Measurements from ENCODE around the gene HSPBP1.

Gene HSPBP1

DNA sequence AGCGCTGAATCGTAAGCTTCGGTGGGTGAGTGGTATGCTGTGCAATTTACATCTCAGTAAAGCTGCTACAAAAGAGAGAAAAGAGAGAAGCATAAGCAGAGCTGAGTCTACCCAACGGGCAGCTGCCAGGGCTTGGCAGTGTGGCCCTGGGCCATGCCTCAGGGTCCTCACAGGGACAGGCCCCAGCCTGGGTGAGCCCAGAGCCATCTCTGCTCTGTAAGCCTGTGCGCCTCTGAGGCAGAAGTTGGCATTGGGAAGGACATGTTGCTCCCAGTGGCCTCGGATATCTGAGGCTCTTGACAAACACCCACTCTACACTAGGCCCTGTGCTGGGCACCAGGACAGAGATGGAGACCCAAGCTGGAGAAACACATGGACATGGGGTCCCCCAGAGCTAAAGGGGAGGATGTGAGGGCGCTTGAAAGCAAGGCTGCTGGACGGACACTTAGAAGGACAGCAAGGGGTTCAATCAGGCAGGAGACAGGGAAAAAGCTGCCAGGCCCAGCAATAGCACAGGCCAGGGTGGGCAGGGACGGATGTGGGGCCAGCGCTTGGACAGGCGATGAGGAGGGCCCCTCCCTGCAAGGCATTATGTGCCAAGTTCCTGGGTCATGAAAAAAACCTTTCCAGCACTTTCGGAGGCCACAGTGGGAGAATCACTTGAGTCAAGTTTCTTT lies 35.8 kb downstream of the HSPBP1 start:
- TF ChIP-seq, protein P1, sequence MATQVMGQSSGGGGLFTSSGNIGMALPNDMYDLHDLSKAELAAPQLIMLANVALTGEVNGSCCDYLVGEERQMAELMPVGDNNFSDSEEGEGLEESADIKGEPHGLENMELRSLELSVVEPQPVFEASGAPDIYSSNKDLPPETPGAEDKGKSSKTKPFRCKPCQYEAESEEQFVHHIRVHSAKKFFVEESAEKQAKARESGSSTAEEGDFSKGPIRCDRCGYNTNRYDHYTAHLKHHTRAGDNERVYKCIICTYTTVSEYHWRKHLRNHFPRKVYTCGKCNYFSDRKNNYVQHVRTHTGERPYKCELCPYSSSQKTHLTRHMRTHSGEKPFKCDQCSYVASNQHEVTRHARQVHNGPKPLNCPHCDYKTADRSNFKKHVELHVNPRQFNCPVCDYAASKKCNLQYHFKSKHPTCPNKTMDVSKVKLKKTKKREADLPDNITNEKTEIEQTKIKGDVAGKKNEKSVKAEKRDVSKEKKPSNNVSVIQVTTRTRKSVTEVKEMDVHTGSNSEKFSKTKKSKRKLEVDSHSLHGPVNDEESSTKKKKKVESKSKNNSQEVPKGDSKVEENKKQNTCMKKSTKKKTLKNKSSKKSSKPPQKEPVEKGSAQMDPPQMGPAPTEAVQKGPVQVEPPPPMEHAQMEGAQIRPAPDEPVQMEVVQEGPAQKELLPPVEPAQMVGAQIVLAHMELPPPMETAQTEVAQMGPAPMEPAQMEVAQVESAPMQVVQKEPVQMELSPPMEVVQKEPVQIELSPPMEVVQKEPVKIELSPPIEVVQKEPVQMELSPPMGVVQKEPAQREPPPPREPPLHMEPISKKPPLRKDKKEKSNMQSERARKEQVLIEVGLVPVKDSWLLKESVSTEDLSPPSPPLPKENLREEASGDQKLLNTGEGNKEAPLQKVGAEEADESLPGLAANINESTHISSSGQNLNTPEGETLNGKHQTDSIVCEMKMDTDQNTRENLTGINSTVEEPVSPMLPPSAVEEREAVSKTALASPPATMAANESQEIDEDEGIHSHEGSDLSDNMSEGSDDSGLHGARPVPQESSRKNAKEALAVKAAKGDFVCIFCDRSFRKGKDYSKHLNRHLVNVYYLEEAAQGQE (IDR thresholded peaks at IDR 0.05; ENCODE audit: insufficient replicate concordance, low read depth), result no peak
- TF ChIP-seq POLR2AphosphoS5 (IDR thresholded peaks at IDR 0.05; ENCODE audit: low read depth), result no peak
- no peak for TF ChIP-seq GABPA (IDR thresholded peaks at IDR 0.05; ENCODE audit: low read depth)
- H3K27me3 ChIP-seq (ENCODE audit: insufficient read depth, poor library complexity, severe bottlenecking), result no peaks in the 10 kb centered on the region
- DNase-seq (ENCODE audit: low read depth in 1 of 2, low spot score in 1 of 2), result no peak
- no peak overlapping the region for H3K27ac ChIP-seq (replicated peaks)
- no peak overlapping the region for H3K4me3 ChIP-seq (replicated peaks; ENCODE audit: insufficient read depth, low read length)

DNA sequence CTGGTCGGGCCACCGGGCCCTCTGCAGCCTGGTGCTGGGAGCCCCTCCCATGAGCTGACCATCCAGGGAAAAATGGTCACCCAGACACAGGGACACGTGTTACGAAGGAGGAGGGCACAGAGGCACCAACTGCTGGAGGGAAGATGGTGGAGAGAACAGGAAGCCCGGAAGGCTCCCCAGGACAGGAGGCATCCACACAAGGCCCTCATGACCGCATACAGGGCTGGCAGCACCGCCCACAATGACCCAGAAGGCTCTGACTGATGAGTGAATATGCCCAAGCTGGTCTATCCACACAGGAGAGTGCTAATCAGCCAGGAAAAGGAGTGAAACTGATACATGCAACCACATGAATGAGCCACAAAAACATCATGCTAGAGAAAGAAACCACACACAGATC lies 37.4 kb downstream of the HSPBP1 start:
- Histone ChIP-seq H3K27me3 (ENCODE audit: insufficient read depth, poor library complexity, severe bottlenecking) (no peaks in the 10 kb centered on the region), H3K4me3 (replicated peaks; ENCODE audit: insufficient read depth, low read length) (no peak overlapping the region), H3K27ac (replicated peaks) (no peak overlapping the region)
- no peak for DNase-seq (ENCODE audit: low read depth in 1 of 2, low spot score in 1 of 2)
- TF ChIP-seq GABPA (IDR thresholded peaks at IDR 0.05; ENCODE audit: low read depth) (no peak), POLR2AphosphoS5 (IDR thresholded peaks at IDR 0.05; ENCODE audit: low read depth) (no peak), SPI1 (IDR thresholded peaks at IDR 0.05; ENCODE audit: borderline replicate concordance, low read depth) (no peak)
- TF ChIP-seq, protein P2, sequence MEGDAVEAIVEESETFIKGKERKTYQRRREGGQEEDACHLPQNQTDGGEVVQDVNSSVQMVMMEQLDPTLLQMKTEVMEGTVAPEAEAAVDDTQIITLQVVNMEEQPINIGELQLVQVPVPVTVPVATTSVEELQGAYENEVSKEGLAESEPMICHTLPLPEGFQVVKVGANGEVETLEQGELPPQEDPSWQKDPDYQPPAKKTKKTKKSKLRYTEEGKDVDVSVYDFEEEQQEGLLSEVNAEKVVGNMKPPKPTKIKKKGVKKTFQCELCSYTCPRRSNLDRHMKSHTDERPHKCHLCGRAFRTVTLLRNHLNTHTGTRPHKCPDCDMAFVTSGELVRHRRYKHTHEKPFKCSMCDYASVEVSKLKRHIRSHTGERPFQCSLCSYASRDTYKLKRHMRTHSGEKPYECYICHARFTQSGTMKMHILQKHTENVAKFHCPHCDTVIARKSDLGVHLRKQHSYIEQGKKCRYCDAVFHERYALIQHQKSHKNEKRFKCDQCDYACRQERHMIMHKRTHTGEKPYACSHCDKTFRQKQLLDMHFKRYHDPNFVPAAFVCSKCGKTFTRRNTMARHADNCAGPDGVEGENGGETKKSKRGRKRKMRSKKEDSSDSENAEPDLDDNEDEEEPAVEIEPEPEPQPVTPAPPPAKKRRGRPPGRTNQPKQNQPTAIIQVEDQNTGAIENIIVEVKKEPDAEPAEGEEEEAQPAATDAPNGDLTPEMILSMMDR (IDR thresholded peaks at IDR 0.05; ENCODE audit: insufficient read depth, low read length), result no peak
- TF ChIP-seq, protein P1 (IDR thresholded peaks at IDR 0.05; ENCODE audit: insufficient replicate concordance, low read depth), result no peak

DNA sequence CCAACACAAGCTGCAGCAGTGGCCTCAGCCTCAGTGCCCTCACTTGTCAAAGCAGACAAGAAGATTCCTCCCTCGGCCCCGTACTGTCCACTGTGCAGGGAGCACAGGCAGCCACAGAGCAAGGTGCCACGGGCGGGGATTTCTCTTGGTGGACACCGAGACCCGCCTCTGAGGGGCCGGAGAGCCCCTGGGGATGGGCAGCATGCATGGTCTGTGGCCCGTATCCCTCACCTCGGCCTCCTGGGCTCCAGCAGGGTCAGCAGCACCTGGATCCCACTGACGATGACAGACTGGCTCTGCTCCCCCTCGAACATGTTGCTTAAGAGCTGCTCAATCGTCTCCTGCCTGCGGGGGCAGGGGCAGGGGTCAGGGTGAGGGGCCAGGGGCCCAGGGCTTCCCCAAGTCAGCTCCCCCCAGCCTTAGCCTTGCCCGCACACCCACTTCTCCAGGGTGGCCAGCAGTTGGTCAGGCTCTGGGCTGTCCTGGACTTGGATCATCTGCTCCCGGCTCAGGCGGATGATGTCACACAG lies 37.9 kb downstream of the HSPBP1 start:
- H3K27me3 ChIP-seq (ENCODE audit: insufficient read depth, poor library complexity, severe bottlenecking), result no peaks in the 10 kb centered on the region

More for the DNA sequence above, 37.9 kb downstream of the HSPBP1 start:
- TF ChIP-seq GABPA (IDR thresholded peaks at IDR 0.05; ENCODE audit: low read depth) (no peak), POLR2AphosphoS5 (IDR thresholded peaks at IDR 0.05; ENCODE audit: low read depth) (no peak), SPI1 (IDR thresholded peaks at IDR 0.05; ENCODE audit: borderline replicate concordance, low read depth) (no peak)
- TF ChIP-seq, protein P1 (IDR thresholded peaks at IDR 0.05; ENCODE audit: insufficient replicate concordance, low read depth), result no peak
- TF ChIP-seq, protein P2 (IDR thresholded peaks at IDR 0.05; ENCODE audit: insufficient read depth, low read length), result no peak
- Histone ChIP-seq H3K4me3 (replicated peaks; ENCODE audit: insufficient read depth, low read length) (no peak overlapping the region), H3K27ac (replicated peaks) (no peak overlapping the region)
- no peak for DNase-seq (ENCODE audit: low read depth in 1 of 2, low spot score in 1 of 2)

All from HL-60 (cell line).